ENCODE results near the gene DCDC2B. TPM values are rescaled to one million over a fixed set of nuclear protein-coding genes. Genes with fewer than 3 reads are reported as not detected.

DCDC2B gene
- total and polyA plus RNA-seq, 9 of the 15 experiments (the other 6 are each of a cell fraction or from before 2014, with no cell fraction given), result not detected

DNA sequence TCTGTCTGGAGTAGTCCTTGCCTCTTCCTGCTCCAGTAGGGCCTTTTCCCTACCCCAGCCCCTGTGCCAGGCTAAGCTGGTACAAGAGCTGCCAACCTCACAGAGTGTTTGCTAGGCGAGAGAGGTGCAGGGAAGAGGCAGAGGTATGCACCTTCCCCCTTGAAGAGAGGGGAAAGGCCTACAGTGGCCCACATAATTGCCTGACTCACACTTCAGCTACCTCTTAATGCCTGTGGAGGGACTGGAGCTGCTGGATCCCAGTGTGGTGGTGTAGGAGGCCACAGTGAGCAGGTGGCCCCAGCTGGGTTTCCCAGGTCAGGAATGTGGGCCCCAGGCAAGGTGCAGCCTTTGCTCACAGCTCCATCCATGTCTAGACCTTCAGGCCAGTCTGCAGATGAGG, 11.8 kb upstream of the DCDC2B start:
- Histone ChIP-seq H3K9me3 (replicated peaks; ENCODE audit: control insufficient read depth, insufficient read depth, low read depth, low read length) (no peaks in the 10 kb centered on the region), H3K27me3 (ENCODE audit: control insufficient read depth in 2 of 2, insufficient read depth in 2 of 2, low read length in 2 of 2) (no peaks in the 10 kb centered on the region), H3K27ac (ENCODE audit: extremely low read depth, low read depth, low read length) (peak overlapping the region; percentile 7; the same call in 1 of the 3 replicates), H2AFZ (ENCODE audit: low read depth, low read length) (no peak overlapping the region), H4K20me1 (replicated peaks; ENCODE audit: control insufficient read depth, insufficient read depth, low read length) (no peaks in the 10 kb centered on the region; the same call in none of the 2 replicates), H3K9ac (ENCODE audit: insufficient read depth in 1 of 2, low read depth in 2 of 2, low read length in 2 of 2) (peak overlapping the region in 1 of 2 experiments; percentile 3; a peak in 1 of 4 replicates), H3K9me1 (ENCODE audit: control insufficient read depth, insufficient read depth, low read length) (peaks cover 3% of the 10 kb centered on the region), H3K79me2 (ENCODE audit: control insufficient read depth, insufficient read depth, low read length) (peaks cover 12% of the 10 kb centered on the region; the same call in 2 of the 3 replicates), H3K4me3 (no peak overlapping the region), H3K36me3 (ENCODE audit: control insufficient read depth, insufficient read depth, low read length) (peaks cover 65% of the 10 kb centered on the region), H3K4me2 (ENCODE audit: insufficient read depth, low read length) (no peak overlapping the region), H3K4me1 (replicated peaks in 1 of 2; ENCODE audit: control insufficient read depth in 2 of 2, insufficient read depth in 2 of 2, low read length in 2 of 2) (peaks cover 11 to 37% of the 10 kb centered on the region in 2 experiments)
- ChIA-PET CTCF (ENCODE audit: low intra/inter-chr PET ratio) (no interaction called here), POLR2A (interaction anchor here (0.6 to 10.8 kb wide), 10 partner anchors 11 to 202 kb away, joined by 3 to 201 read pairs (median 4); partner anchors contain the start of genes DCDC2B, IQCC, MARCKSL1 and TXLNA)
- FAIRE-seq, result no peak
- DNase-seq (ENCODE audit: extremely low read depth in 1 of 4, low spot score in 3 of 4), result no peak
- intact Hi-C loops (cut with micrococcal nuclease), result no loop called here
- in situ Hi-C loops (cut with MboI), result no loop called here
- 100% methylated on average over 1 of the region's 1 CpG for WGBS (ENCODE audit: insufficient coverage, low coverage, missing lambda C conversion rate)
- BruUV-seq (replicated peaks), result no TSS peak
- ATAC-seq, result no peak
- TF ChIP-seq, protein P1, sequence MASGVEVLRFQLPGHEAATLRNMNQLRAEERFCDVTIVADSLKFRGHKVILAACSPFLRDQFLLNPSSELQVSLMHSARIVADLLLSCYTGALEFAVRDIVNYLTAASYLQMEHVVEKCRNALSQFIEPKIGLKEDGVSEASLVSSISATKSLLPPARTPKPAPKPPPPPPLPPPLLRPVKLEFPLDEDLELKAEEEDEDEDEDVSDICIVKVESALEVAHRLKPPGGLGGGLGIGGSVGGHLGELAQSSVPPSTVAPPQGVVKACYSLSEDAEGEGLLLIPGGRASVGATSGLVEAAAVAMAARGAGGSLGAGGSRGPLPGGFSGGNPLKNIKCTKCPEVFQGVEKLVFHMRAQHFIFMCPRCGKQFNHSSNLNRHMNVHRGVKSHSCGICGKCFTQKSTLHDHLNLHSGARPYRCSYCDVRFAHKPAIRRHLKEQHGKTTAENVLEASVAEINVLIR (CRISPR knock-in tag; IDR thresholded peaks at IDR 0.05), result no peak
- no peak for TF ChIP-seq ZNF12 (CRISPR knock-in tag; IDR thresholded peaks at IDR 0.05)
- TF ChIP-seq DDX20 (tag; IDR thresholded peaks at IDR 0.05; ENCODE audit: low read depth), result no peak
- peak; percentile 44; the same call in 1 of the 2 replicates for TF ChIP-seq POLR2A (conservative IDR thresholded peaks at IDR 0.05)
- TF ChIP-seq ESRRB (CRISPR knock-in tag; IDR thresholded peaks at IDR 0.05; ENCODE audit: borderline replicate concordance), result no peak
- TF ChIP-seq TARDBP (IDR thresholded peaks at IDR 0.05), result no peak
- TF ChIP-seq TCF7L2 (IDR thresholded peaks at IDR 0.05; ENCODE audit: low read depth, low read length), result no peak
- TF ChIP-seq ZFP36 (IDR thresholded peaks at IDR 0.05; ENCODE audit: low read depth, low read length, partially characterized antibody), result no peak
- no peak for TF ChIP-seq GABPB1 (CRISPR knock-in tag; IDR thresholded peaks at IDR 0.05)
- TF ChIP-seq ZNF324 (CRISPR knock-in tag; IDR thresholded peaks at IDR 0.05), result no peak
- TF ChIP-seq ZNF830 (CRISPR knock-in tag; IDR thresholded peaks at IDR 0.05), result no peak
- 0 out of 2 replicates have a peak, but pooled peaks have one; percentile 79 for TF ChIP-seq POLR2AphosphoS2 (IDR thresholded peaks at IDR 0.05; ENCODE audit: low read length)
- TF ChIP-seq TRIM24 (IDR thresholded peaks at IDR 0.05), result no peak
- TF ChIP-seq CCAR2 (IDR thresholded peaks at IDR 0.05; ENCODE audit: low read depth, low read length), result no peak
- no peak; the same call in 1 of the 2 replicates for TF ChIP-seq SUPT5H (IDR thresholded peaks at IDR 0.05)
- no peak for TF ChIP-seq ZNF507 (tag; conservative IDR thresholded peaks at IDR 0.05)
- TF ChIP-seq MYNN (IDR thresholded peaks at IDR 0.05), result 0 out of 2 replicates have a peak, but pooled peaks have one; percentile 10
- TF ChIP-seq MYNN (CRISPR knock-in tag; IDR thresholded peaks at IDR 0.05), result no peak
- no peak for TF ChIP-seq ZNF41 (CRISPR knock-in tag; conservative IDR thresholded peaks at IDR 0.05)
- TF ChIP-seq, protein P2, sequence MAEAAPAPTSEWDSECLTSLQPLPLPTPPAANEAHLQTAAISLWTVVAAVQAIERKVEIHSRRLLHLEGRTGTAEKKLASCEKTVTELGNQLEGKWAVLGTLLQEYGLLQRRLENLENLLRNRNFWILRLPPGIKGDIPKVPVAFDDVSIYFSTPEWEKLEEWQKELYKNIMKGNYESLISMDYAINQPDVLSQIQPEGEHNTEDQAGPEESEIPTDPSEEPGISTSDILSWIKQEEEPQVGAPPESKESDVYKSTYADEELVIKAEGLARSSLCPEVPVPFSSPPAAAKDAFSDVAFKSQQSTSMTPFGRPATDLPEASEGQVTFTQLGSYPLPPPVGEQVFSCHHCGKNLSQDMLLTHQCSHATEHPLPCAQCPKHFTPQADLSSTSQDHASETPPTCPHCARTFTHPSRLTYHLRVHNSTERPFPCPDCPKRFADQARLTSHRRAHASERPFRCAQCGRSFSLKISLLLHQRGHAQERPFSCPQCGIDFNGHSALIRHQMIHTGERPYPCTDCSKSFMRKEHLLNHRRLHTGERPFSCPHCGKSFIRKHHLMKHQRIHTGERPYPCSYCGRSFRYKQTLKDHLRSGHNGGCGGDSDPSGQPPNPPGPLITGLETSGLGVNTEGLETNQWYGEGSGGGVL (CRISPR knock-in tag; IDR thresholded peaks at IDR 0.05), result no peak
- TF ChIP-seq ZNF143 (CRISPR knock-in tag; IDR thresholded peaks at IDR 0.05), result no peak
- TF ChIP-seq KDM5B (IDR thresholded peaks at IDR 0.05; ENCODE audit: insufficient replicate concordance, low read depth, low read length), result no peak
- no peak for TF ChIP-seq PTTG1 (tag; IDR thresholded peaks at IDR 0.05; ENCODE audit: low read depth)

Measured in K562 (cell line).